Middle frontal gyrus (tissue), 1 donor: ENCODE results near the gene NIP7.

Source experiments
- DNase-seq: peaks from one replicate; pipeline ENCODE4 v3.0.0-alpha.2; 2015; ENCODE audit warnings: low spot score; ENCODE audit errors: extremely low spot score

The NIP7 gene

DNA sequence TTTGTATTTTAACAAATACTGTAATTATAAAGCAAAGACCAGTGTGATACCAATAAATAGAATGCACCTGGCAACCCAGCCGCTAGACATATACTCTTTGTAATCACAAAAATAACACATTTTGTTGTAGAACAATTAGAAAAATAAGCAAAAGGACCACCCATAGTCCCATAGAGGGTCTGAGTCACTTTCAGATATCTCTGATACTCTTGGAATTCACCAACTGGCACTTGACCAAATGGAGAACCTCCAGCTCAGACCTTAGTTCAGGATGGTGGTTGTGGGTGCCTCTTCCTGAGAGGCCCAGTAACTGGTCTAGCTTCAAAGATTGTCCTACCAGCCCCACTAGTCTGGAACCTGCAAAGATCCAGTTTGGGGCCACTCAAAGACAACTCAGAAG lies 47.0 kb downstream of the NIP7 start:
- DNase-seq: no peak
